SK-N-SH (cell line): Measurements from ENCODE around the gene ZSCAN21.

Experiments
- CTCF ChIP-seq: fragments of 200-600 bp; sonication (generic); IDR thresholded peaks from 2 replicates; pipeline ENCODE4 v1.6.1; 2017; ENCODE audit warnings: antibody characterized with exemption, mild to moderate bottlenecking, moderate library complexity
- EP300 ChIP-seq, 2 experiments: IDR thresholded peaks; 2 replicates each; pipeline versions ENCODE4 v1.4.0 to v1.6.1; 2012; ENCODE audit warnings: borderline replicate concordance in 1 of 2, low read depth in 1 of 2, low read length in 1 of 2
- FOSL2 ChIP-seq: IDR thresholded peaks from 2 replicates; pipeline ENCODE4 v1.4.0; 2012; ENCODE audit warnings: low read depth, mild to moderate bottlenecking, moderate library complexity, borderline replicate concordance
- FOXJ3 ChIP-seq: sonication (generic); formaldehyde crosslinking; IDR thresholded peaks from 2 replicates; pipeline ENCODE4 v1.5.1; 2020; ENCODE audit warnings: mild to moderate bottlenecking, missing genetic modification reagents
- FOXM1 ChIP-seq: IDR thresholded peaks from 2 replicates; pipeline ENCODE4 v1.4.0; 2012; ENCODE audit warnings: low read depth, mild to moderate bottlenecking
- MXI1 ChIP-seq: IDR thresholded peaks from 2 replicates; pipeline ENCODE4 v1.6.1; 2012; ENCODE audit warnings: mild to moderate bottlenecking, low read depth, low read length, improper control_type of control experiment
- NFIC ChIP-seq: IDR thresholded peaks from 2 replicates; pipeline ENCODE4 v1.4.0; 2012; ENCODE audit warnings: borderline replicate concordance
- PBX3 ChIP-seq: IDR thresholded peaks from 2 replicates; pipeline ENCODE4; 2012
- RAD21 ChIP-seq: IDR thresholded peaks from 2 replicates; pipeline ENCODE4 v1.6.1; 2012; ENCODE audit warnings: mild to moderate bottlenecking, low read length
- SIN3A ChIP-seq: IDR thresholded peaks from 2 replicates; pipeline ENCODE4 v1.6.1; 2012; ENCODE audit warnings: low read depth, mild to moderate bottlenecking, low read length, moderate library complexity, borderline replicate concordance
- YY1 ChIP-seq: IDR thresholded peaks from 2 replicates; pipeline ENCODE4 v1.4.0; 2012; ENCODE audit warnings: low read depth, mild to moderate bottlenecking
- TF ChIP-seq, protein P1 (sequence below): IDR thresholded peaks from 2 replicates; pipeline ENCODE4 v1.4.0; 2012; ENCODE audit warnings: low read depth

DNA sequence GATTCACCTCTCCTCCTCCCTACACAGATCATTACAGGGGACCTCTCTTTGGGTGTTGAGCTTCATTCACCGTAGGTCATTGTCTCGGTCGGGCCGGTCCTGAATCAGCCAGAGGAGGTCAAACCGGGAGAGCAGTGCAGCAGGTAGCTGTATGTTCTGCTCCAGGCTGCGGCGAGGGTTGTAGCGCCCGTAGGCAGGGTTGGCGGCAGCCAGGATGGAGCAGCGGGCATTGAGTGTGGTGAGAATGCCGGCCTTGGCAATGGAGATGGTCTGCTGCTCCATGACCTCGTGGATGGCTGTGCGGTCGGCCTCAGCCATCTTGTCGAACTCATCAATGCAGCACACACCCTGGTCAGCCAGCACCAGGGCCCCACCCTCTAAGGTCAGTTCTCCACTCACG lies 46.1 kb downstream of the ZSCAN21 start:
- TF ChIP-seq CTCF = no peak
- TF ChIP-seq YY1 = no peak
- TF ChIP-seq RAD21 = no peak
- no peak for TF ChIP-seq FOXM1
- no peak for TF ChIP-seq PBX3
- no peak for TF ChIP-seq MXI1
- no peak for TF ChIP-seq EP300 (IDR thresholded peaks at IDR 0.05; ENCODE audit: borderline replicate concordance in 1 of 2, low read depth in 1 of 2, low read length in 1 of 2)
- no peak for TF ChIP-seq SIN3A
- no peak for TF ChIP-seq NFIC
- TF ChIP-seq, protein P1, sequence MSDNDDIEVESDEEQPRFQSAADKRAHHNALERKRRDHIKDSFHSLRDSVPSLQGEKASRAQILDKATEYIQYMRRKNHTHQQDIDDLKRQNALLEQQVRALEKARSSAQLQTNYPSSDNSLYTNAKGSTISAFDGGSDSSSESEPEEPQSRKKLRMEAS = no peak
- no peak for TF ChIP-seq FOXJ3 (CRISPR knock-in tag)
- no peak for TF ChIP-seq FOSL2
